HEK293 (cell line): Measurements from ENCODE around the gene ANKRD53.

Source experiments
- CTCF ChIA-PET: fragments of 350-600 bp; formaldehyde crosslinking; extraction: SDS; loops from one replicate; lab custom pipeline; 2021; ENCODE audit warnings: antibody characterized with exemption; lab: Yijun Ruan, JAX
- POLR2A ChIA-PET: fragments of 300-600 bp; formaldehyde crosslinking; extraction: SDS; loops from one replicate; lab custom pipeline; 2020; ENCODE audit warnings: antibody characterized with exemption, inconsistent platforms; lab: Yijun Ruan, JAX
- H3K27ac ChIP-seq: fragments of 200-500 bp; sonication (Bioruptor generic); 2 replicates; pipeline ENCODE4 v1.5.1; 2014; ENCODE audit warnings: low read depth, low read length, control low read depth, inconsistent platforms; ENCODE audit errors: extremely low read depth
- H3K36me3 ChIP-seq, 2 experiments: fragments of 200-500 bp in 1 of 2; sonication (Bioruptor generic) in 1 of 2; 1 replicate in 1 of 2; 2 replicates in 1 of 2; pipeline ENCODE4 v1.5.1; 2014 to 2017; ENCODE audit warnings: inconsistent platforms in 2 of 2, low read length in 2 of 2; ENCODE audit not compliant: control insufficient read depth in 2 of 2, insufficient read depth in 1 of 2
- H3K4me1 ChIP-seq: fragments of 200-500 bp; sonication (Bioruptor generic); 2 replicates; pipeline ENCODE4 v1.5.1; 2014; ENCODE audit warnings: mild to moderate bottlenecking, low read length, inconsistent platforms; ENCODE audit not compliant: control insufficient read depth, insufficient read depth
- H3K4me3 ChIP-seq: 2 replicates; pipeline ENCODE4 v1.5.1; 2011; ENCODE audit warnings: low read depth, mild to moderate bottlenecking, control low read depth, low read length, moderate library complexity
- H3K9me3 ChIP-seq: fragments of 200-500 bp; sonication (Bioruptor generic); 2 replicates; pipeline ENCODE4 v1.5.1; 2014; ENCODE audit warnings: low read depth, low read length, inconsistent platforms; ENCODE audit not compliant: control insufficient read depth, insufficient read depth
- BCL11A ChIP-seq: fragments of 450-650 bp; formaldehyde crosslinking; IDR thresholded peaks from 2 replicates; pipeline ENCODE4 v1.5.1; 2016; ENCODE audit warnings: low read depth, missing biosample characterization, missing genetic modification characterization
- ELK4 ChIP-seq: IDR thresholded peaks from 2 replicates; pipeline ENCODE4 v1.6.1; 2011; ENCODE audit warnings: mild to moderate bottlenecking, low read depth, low read length, borderline replicate concordance
- GLI2 ChIP-seq: fragments of 450-650 bp; formaldehyde crosslinking; IDR thresholded peaks from 2 replicates; pipeline ENCODE4; 2017; ENCODE audit warnings: missing biosample characterization, missing genetic modification characterization, low read depth, borderline replicate concordance
- HOXA7 ChIP-seq: sonication (generic); formaldehyde crosslinking; IDR thresholded peaks from 2 replicates; pipeline ENCODE4 v1.8.1; 2022; ENCODE audit warnings: missing genetic modification reagents, borderline replicate concordance
- SP2 ChIP-seq: fragments of 450-650 bp; formaldehyde crosslinking; IDR thresholded peaks from 2 replicates; pipeline ENCODE4 v1.5.1; 2016; ENCODE audit warnings: missing biosample characterization, missing genetic modification characterization
- ZBTB1 ChIP-seq: fragments of 450-650 bp; formaldehyde crosslinking; IDR thresholded peaks from 2 replicates; pipeline ENCODE4 v1.5.1; 2016; ENCODE audit warnings: missing biosample characterization, missing genetic modification characterization
- ZBTB8A ChIP-seq: fragments of 450-650 bp; formaldehyde crosslinking; IDR thresholded peaks from 2 replicates; pipeline ENCODE4 v1.5.1; 2016; ENCODE audit warnings: missing biosample characterization, missing genetic modification characterization
- ZNF114 ChIP-seq: fragments of 450-650 bp; formaldehyde crosslinking; IDR thresholded peaks from 2 replicates; pipeline ENCODE4 v1.5.0; 2017; ENCODE audit warnings: missing biosample characterization, missing genetic modification characterization
- ZNF248 ChIP-seq: fragments of 450-650 bp; formaldehyde crosslinking; IDR thresholded peaks from 2 replicates; pipeline ENCODE4 v1.5.1; 2017; ENCODE audit warnings: missing biosample characterization, missing genetic modification characterization
- ZNF341 ChIP-seq: fragments of 450-650 bp; formaldehyde crosslinking; IDR thresholded peaks from 2 replicates; pipeline ENCODE4; 2016; ENCODE audit warnings: low read depth, missing biosample characterization, missing genetic modification characterization
- ZNF354C ChIP-seq: fragments of 450-650 bp; formaldehyde crosslinking; IDR thresholded peaks from 2 replicates; pipeline ENCODE4 v1.5.1; 2016; ENCODE audit warnings: missing biosample characterization, missing genetic modification characterization, low read depth, borderline replicate concordance
- ZNF398 ChIP-seq: fragments of 450-650 bp; formaldehyde crosslinking; IDR thresholded peaks from 2 replicates; pipeline ENCODE4 v1.5.1; 2017; ENCODE audit warnings: missing biosample characterization, missing genetic modification characterization
- ZNF549 ChIP-seq: fragments of 450-650 bp; IDR thresholded peaks from 2 replicates; pipeline ENCODE4 v1.5.1; 2018; ENCODE audit warnings: missing biosample characterization, missing genetic modification characterization, mild to moderate bottlenecking, inconsistent platforms, moderate library complexity
- ZNF580 ChIP-seq: fragments of 450-650 bp; formaldehyde crosslinking; IDR thresholded peaks from 2 replicates; pipeline ENCODE4 v1.5.1; 2016; ENCODE audit warnings: missing biosample characterization, missing genetic modification characterization
- ZNF707 ChIP-seq: fragments of 450-650 bp; formaldehyde crosslinking; IDR thresholded peaks from 2 replicates; pipeline ENCODE4 v1.5.1; 2016; ENCODE audit warnings: missing biosample characterization, missing genetic modification characterization
- ZSCAN30 ChIP-seq: fragments of 450-650 bp; IDR thresholded peaks from 2 replicates; pipeline ENCODE4 v1.5.1; 2018; ENCODE audit warnings: missing biosample characterization, mild to moderate bottlenecking, missing genetic modification characterization, moderate library complexity
- TF ChIP-seq, protein P1 (sequence below): fragments of 450-650 bp; IDR thresholded peaks from 2 replicates; pipeline ENCODE4 v1.5.1; 2018; ENCODE audit warnings: missing biosample characterization, mild to moderate bottlenecking, missing genetic modification characterization
- TF ChIP-seq, protein P2 (sequence below): fragments of 450-650 bp; formaldehyde crosslinking; IDR thresholded peaks from 2 replicates; pipeline ENCODE4 v1.5.1; 2016; ENCODE audit warnings: missing biosample characterization, missing genetic modification characterization
- TF ChIP-seq, protein P3 (sequence below): fragments of 450-650 bp; formaldehyde crosslinking; IDR thresholded peaks from 2 replicates; pipeline ENCODE4 v1.5.1; 2017; ENCODE audit warnings: missing biosample characterization, missing genetic modification characterization

The ANKRD53 gene

DNA sequence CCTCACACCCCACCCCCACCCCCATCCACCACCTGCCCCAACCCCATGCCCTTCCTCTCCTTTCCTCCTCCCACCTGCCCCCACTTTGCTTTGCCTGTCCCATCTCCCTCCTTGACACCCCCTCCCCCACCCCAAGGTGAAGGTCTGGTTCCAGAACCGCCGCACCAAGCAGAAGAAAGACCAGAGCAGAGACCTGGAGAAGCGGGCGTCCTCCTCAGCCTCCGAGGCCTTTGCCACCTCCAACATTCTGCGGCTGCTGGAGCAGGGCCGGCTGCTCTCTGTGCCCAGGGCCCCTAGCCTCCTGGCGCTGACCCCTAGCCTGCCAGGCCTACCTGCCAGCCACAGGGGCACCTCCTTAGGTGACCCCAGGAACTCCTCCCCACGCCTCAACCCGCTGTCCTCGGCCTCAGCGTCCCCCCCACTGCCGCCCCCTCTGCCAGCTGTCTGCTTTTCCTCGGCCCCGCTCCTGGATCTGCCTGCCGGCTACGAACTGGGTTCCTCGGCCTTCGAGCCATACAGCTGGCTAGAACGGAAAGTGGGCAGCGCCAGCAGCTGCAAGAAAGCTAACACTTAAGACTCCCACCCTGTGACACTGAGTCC is 45.7 kb upstream of the ANKRD53 start:
- Histone ChIP-seq H3K9me3 (no peaks in the 10 kb centered on the region), H3K27ac (no peak overlapping the region), H3K4me1 (no peaks in the 10 kb centered on the region), H3K36me3 (peaks cover 0 to 14% of the 10 kb centered on the region in 2 experiments; a peak in 1 of 3 replicates), H3K4me3 (no peak overlapping the region)
- TF ChIP-seq HOXA7 (CRISPR knock-in tag) (no peak), ZNF354C (tag by site-specific recombination) (no peak), ZBTB1 (tag by site-specific recombination) (no peak), ZSCAN30 (tag by site-specific recombination) (no peak), ELK4 (no peak), GLI2 (tag by site-specific recombination) (no peak), SP2 (tag by site-specific recombination) (no peak), ZNF114 (tag by site-specific recombination) (no peak), ZNF549 (tag by site-specific recombination) (no peak)
- TF ChIP-seq, protein P1, sequence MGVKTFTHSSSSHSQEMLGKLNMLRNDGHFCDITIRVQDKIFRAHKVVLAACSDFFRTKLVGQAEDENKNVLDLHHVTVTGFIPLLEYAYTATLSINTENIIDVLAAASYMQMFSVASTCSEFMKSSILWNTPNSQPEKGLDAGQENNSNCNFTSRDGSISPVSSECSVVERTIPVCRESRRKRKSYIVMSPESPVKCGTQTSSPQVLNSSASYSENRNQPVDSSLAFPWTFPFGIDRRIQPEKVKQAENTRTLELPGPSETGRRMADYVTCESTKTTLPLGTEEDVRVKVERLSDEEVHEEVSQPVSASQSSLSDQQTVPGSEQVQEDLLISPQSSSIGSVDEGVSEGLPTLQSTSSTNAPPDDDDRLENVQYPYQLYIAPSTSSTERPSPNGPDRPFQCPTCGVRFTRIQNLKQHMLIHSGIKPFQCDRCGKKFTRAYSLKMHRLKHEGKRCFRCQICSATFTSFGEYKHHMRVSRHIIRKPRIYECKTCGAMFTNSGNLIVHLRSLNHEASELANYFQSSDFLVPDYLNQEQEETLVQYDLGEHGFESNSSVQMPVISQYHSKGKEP (tag by site-specific recombination) = no peak
- TF ChIP-seq, protein P2, sequence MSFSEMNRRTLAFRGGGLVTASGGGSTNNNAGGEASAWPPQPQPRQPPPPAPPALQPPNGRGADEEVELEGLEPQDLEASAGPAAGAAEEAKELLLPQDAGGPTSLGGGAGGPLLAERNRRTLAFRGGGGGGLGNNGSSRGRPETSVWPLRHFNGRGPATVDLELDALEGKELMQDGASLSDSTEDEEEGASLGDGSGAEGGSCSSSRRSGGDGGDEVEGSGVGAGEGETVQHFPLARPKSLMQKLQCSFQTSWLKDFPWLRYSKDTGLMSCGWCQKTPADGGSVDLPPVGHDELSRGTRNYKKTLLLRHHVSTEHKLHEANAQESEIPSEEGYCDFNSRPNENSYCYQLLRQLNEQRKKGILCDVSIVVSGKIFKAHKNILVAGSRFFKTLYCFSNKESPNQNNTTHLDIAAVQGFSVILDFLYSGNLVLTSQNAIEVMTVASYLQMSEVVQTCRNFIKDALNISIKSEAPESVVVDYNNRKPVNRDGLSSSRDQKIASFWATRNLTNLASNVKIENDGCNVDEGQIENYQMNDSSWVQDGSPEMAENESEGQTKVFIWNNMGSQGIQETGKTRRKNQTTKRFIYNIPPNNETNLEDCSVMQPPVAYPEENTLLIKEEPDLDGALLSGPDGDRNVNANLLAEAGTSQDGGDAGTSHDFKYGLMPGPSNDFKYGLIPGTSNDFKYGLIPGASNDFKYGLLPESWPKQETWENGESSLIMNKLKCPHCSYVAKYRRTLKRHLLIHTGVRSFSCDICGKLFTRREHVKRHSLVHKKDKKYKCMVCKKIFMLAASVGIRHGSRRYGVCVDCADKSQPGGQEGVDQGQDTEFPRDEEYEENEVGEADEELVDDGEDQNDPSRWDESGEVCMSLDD (tag by site-specific recombination) = no peak
- ChIA-PET CTCF (interaction anchor here (0.6 to 6.2 kb wide), 2 partner anchors 14 to 592 kb away, joined by 7 to 61 read pairs; no protein-coding TSS in a partner anchor), POLR2A (no interaction called here)

- CTCF ChIA-PET = interaction anchor here (0.8 to 6.2 kb wide), 3 partner anchors 12 to 65 kb away, joined by 3 to 61 read pairs (median 3); no protein-coding TSS in a partner anchor
- POLR2A ChIA-PET = no interaction called here
These were observed 43.4 kb upstream of the ANKRD53 start for GRCh38 chr2:70934981-70935380.

More at GRCh38 chr2:70934981-70935380, 43.4 kb upstream of the ANKRD53 start:
- no peak overlapping the region for H3K4me3 ChIP-seq
- TF ChIP-seq ZBTB8A = no peak
- no peak for TF ChIP-seq BCL11A
- TF ChIP-seq, protein P1 (tag by site-specific recombination) = no peak
- no peak for TF ChIP-seq ZNF248 (tag by site-specific recombination)
- TF ChIP-seq ZNF580 = no peak
- TF ChIP-seq ZNF707 (tag by site-specific recombination) = no peak
- TF ChIP-seq ZNF341 = no peak
- TF ChIP-seq, protein P3, sequence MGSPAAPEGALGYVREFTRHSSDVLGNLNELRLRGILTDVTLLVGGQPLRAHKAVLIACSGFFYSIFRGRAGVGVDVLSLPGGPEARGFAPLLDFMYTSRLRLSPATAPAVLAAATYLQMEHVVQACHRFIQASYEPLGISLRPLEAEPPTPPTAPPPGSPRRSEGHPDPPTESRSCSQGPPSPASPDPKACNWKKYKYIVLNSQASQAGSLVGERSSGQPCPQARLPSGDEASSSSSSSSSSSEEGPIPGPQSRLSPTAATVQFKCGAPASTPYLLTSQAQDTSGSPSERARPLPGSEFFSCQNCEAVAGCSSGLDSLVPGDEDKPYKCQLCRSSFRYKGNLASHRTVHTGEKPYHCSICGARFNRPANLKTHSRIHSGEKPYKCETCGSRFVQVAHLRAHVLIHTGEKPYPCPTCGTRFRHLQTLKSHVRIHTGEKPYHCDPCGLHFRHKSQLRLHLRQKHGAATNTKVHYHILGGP (tag by site-specific recombination) = no peak
- no peak for TF ChIP-seq ZNF398 (tag by site-specific recombination)
- no peak overlapping the region for H3K27ac ChIP-seq
- no peaks in the 10 kb centered on the region for H3K9me3 ChIP-seq
- H3K36me3 ChIP-seq = peaks cover 0 to 4% of the 10 kb centered on the region in 2 experiments; a peak in 1 of 3 replicates
- no peaks in the 10 kb centered on the region for H3K4me1 ChIP-seq
